CD14-positive monocyte (primary cell): ENCODE data around the gene TMEM44. TPM values are rescaled to one million over a fixed set of nuclear protein-coding genes. Genes with fewer than 3 reads are reported as not detected.
A peak's percentile ranks its signal among the peaks of the same experiment; 100 is the strongest.

Experiments
- DNase-seq, 3 donors: peaks; one replicate each; pipeline ENCODE4 v3.0.0-alpha.2; 2011 to 2022
- H2AFZ ChIP-seq: 2 replicates; pipeline ENCODE4 v1.6.0; 2012; ENCODE audit warnings: mild to moderate bottlenecking, low read depth, low read length, inconsistent platforms; ENCODE audit not compliant: insufficient read depth, poor library complexity, severe bottlenecking
- H3K27ac ChIP-seq, 2 donors: 1 replicate in 1 of 2; 2 replicates in 1 of 2; pipeline ENCODE4 v1.5.1; 2012 to 2013; ENCODE audit warnings: low read length in 2 of 2, control low read depth in 1 of 2, inconsistent platforms in 1 of 2, low read depth in 1 of 2, mild to moderate bottlenecking in 1 of 2
- H3K27me3 ChIP-seq, 2 donors: one replicate each; pipeline versions ENCODE4 v1.6.0 to v1.6.1; 2011 to 2013; ENCODE audit warnings: low read length in 2 of 2; ENCODE audit not compliant: control insufficient read depth in 2 of 2, insufficient read depth in 2 of 2
- H3K36me3 ChIP-seq, 2 donors: replicated peaks in 1 of 2; 1 replicate in 1 of 2; 2 replicates in 1 of 2; pipeline versions ENCODE4 v1.5.1 to v1.6.1; 2012 to 2013; ENCODE audit warnings: low read length in 2 of 2, control low read depth in 1 of 2, inconsistent platforms in 1 of 2, mild to moderate bottlenecking in 1 of 2; ENCODE audit not compliant: insufficient read depth in 2 of 2, control insufficient read depth in 1 of 2
- H3K4me1 ChIP-seq, 2 donors: 1 replicate in 1 of 2; 2 replicates in 1 of 2; pipeline versions ENCODE4 v1.5.1 to v1.6.1; 2012 to 2013; ENCODE audit warnings: low read length in 2 of 2, control low read depth in 1 of 2, inconsistent platforms in 1 of 2, mild to moderate bottlenecking in 1 of 2, moderate library complexity in 1 of 2; ENCODE audit not compliant: insufficient read depth in 2 of 2, control insufficient read depth in 1 of 2
- H3K4me2 ChIP-seq: replicated peaks from 2 replicates; pipeline ENCODE3; 2012; ENCODE audit warnings: low read length, moderate library complexity, mild to moderate bottlenecking; ENCODE audit not compliant: poor library complexity, severe bottlenecking; ENCODE audit errors: extremely low read depth
- H3K4me3 ChIP-seq, 3 experiments: fragments of 200-600 bp in 1 of 3; sonication (generic) in 1 of 3; replicated peaks in 1 of 3; 1 replicate in 2 of 3; 2 replicates in 1 of 3; pipeline ENCODE4 v1.5.1; 2011 to 2013; ENCODE audit warnings: low read length in 3 of 3, mild to moderate bottlenecking in 3 of 3, control low read depth in 2 of 3, low read depth in 2 of 3, inconsistent platforms in 1 of 3, moderate library complexity in 1 of 3
- H3K79me2 ChIP-seq: 2 replicates; pipeline ENCODE4 v1.6.0; 2012; ENCODE audit warnings: mild to moderate bottlenecking, control low read depth, inconsistent platforms, low read length, moderate library complexity; ENCODE audit not compliant: insufficient read depth
- H3K9ac ChIP-seq: 2 replicates; pipeline ENCODE4 v1.6.0; 2017; ENCODE audit warnings: low read length, mild to moderate bottlenecking; ENCODE audit not compliant: insufficient read depth, poor library complexity, severe bottlenecking
- H3K9me3 ChIP-seq, 2 donors: replicated peaks in 1 of 2; 1 replicate in 1 of 2; 2 replicates in 1 of 2; pipeline versions ENCODE4 v1.5.1 to v1.6.1; 2012 to 2013; ENCODE audit warnings: low read length in 2 of 2, control low read depth in 1 of 2; ENCODE audit not compliant: control insufficient read depth in 1 of 2, insufficient read depth in 1 of 2
- H4K20me1 ChIP-seq: 2 replicates; pipeline ENCODE4 v1.6.0; 2012; ENCODE audit warnings: mild to moderate bottlenecking, low read length, control low read depth, moderate library complexity; ENCODE audit not compliant: insufficient read depth
- H3K27ac Mint-ChIP-seq, 7 donors: one replicate each; pipeline ENCODE4 v1.8.0; 2020; ENCODE audit warnings: mild to moderate bottlenecking in 7 of 7, mixed read lengths in 7 of 7, moderate library complexity in 6 of 7, inconsistent platforms in 2 of 7
- H3K27me3 Mint-ChIP-seq, 3 donors: one replicate each; pipeline ENCODE4 v1.8.0; 2021 to 2022; ENCODE audit warnings: low read depth in 3 of 3, mild to moderate bottlenecking in 3 of 3, mixed read lengths in 3 of 3, moderate library complexity in 3 of 3, inconsistent platforms in 1 of 3
- H3K36me3 Mint-ChIP-seq, 2 donors: one replicate each; pipeline ENCODE4 v1.8.0; 2020; ENCODE audit warnings: mixed read lengths in 2 of 2, inconsistent platforms in 1 of 2, mild to moderate bottlenecking in 1 of 2
- H3K4me1 Mint-ChIP-seq: one replicate; pipeline ENCODE4 v1.8.0; 2020; ENCODE audit warnings: mild to moderate bottlenecking, mixed read lengths
- H3K4me3 Mint-ChIP-seq, 2 donors: one replicate each; pipeline ENCODE4 v1.8.0; 2020; ENCODE audit warnings: mild to moderate bottlenecking in 2 of 2, mixed read lengths in 2 of 2, moderate library complexity in 1 of 2
- H3K9me3 Mint-ChIP-seq, 7 donors: one replicate each; pipeline ENCODE4 v1.8.0; 2020 to 2022; ENCODE audit warnings: mixed read lengths in 7 of 7, mild to moderate bottlenecking in 6 of 7, moderate library complexity in 6 of 7, inconsistent platforms in 2 of 7
- CTCF ChIP-seq: fragments of 200-600 bp; IDR thresholded peaks from one replicate; pipeline ENCODE4 v1.8.0; 2022; ENCODE audit warnings: antibody characterized with exemption, mild to moderate bottlenecking
- WGBS: methylation state at CpG from one replicate; pipeline ENCODE4 v1.1.5; 2013; ENCODE audit warnings: missing lambda C conversion rate; ENCODE audit not compliant: insufficient coverage; 5-methylcytosine and 5-hydroxymethylcytosine counted together
- intact Hi-C, 2 donors: fragments of 100-400 bp; cut with micrococcal nuclease; formaldehyde crosslinking; loops; one replicate each; pipeline versions ENCODE4 v1.15.0 to v1.15.1; 2023
- polyA plus RNA-seq, 3 donors: library from polyadenylated mRNA; depleted of rRNA in 1 of 3; unstranded in 2 of 3; stranded (reverse) in 1 of 3; fragments of 300-500 nt in 2 of 3; fragments of >200 nt in 1 of 3; fragmentation: Illumina TruSeq in 2 of 3; gene quantifications; 1 replicate in 2 of 3; 2 replicates in 1 of 3; pipeline ENCODE4 v1.2.3, GENCODE V29; 2012 to 2021

TMEM44 gene
- polyA plus RNA-seq, 3 donors = 0.68 TPM; not detected in 2

GRCh38 chr3:194570898-194571297, 62.3 kb downstream of the TMEM44 start:
- Histone ChIP-seq H3K4me3 (no peak overlapping the region), H3K36me3 (no peaks in the 10 kb centered on the region), H3K9ac (no peak overlapping the region), H2AFZ (peak overlapping the region; percentile 60), H3K4me1 (peaks cover 39 to 50% of the 10 kb centered on the region in 2 donors), H3K79me2 (no peaks in the 10 kb centered on the region), H3K9me3 (no peaks in the 10 kb centered on the region), H4K20me1 (no peaks in the 10 kb centered on the region), H3K27me3 (peaks cover 0 to 9% of the 10 kb centered on the region in 2 donors), H3K4me2 (no peak overlapping the region), H3K27ac (no peak overlapping the region)
- no peak for DNase-seq
- Mint-ChIP-seq H3K27ac (peak overlapping the region in 2 of 7 donors; percentile 10 to 72), H3K27me3 (peaks cover 15 to 20% (median 19%) of the 10 kb centered on the region in 3 donors), H3K36me3 (peaks cover 0 to 3% of the 10 kb centered on the region in 2 donors), H3K4me3 (no peak overlapping the region), H3K4me1 (peaks cover 57% of the 10 kb centered on the region), H3K9me3 (peaks cover 0 to 2% (median 0%) of the 10 kb centered on the region in 7 donors)
- TF ChIP-seq CTCF = no peak
- no CpG with 5 or more reads among the region's 8 CpGs for WGBS
- intact Hi-C loops = loop anchor here (5.0 kb wide), 4 partner anchors 39 to 99 kb away; partner anchors contain the start of gene ATP13A3 (in 1 of the 2)

GRCh38 chr3:194570235-194570634, 63.0 kb downstream of the TMEM44 start:
- H3K79me2 ChIP-seq = no peaks in the 10 kb centered on the region
- H3K4me2 ChIP-seq = peak overlapping the region; percentile 45
- intact Hi-C loops = loop anchor here (5.0 kb wide), 4 partner anchors 38 to 98 kb away; partner anchors contain the start of gene ATP13A3 (in 1 of the 2)
- no peak for TF ChIP-seq CTCF
- WGBS = 29% methylated on average over 11 of the region's 13 CpGs
- no peak overlapping the region for H3K9ac ChIP-seq
- peaks cover 0 to 2% (median 0%) of the 10 kb centered on the region in 7 donors for H3K9me3 Mint-ChIP-seq
- peak overlapping the region; percentile 60 for H2AFZ ChIP-seq
- no peak overlapping the region for H3K27ac ChIP-seq
- H3K27me3 Mint-ChIP-seq = peaks cover 17 to 20% (median 19%) of the 10 kb centered on the region in 3 donors
- peaks cover 0 to 9% of the 10 kb centered on the region in 2 donors for H3K27me3 ChIP-seq
- H3K36me3 ChIP-seq = no peaks in the 10 kb centered on the region
- peak overlapping the region in 6 of 7 donors; percentile 42 to 76 (median 69) for H3K27ac Mint-ChIP-seq
- peak; percentile 17 to 59 (median 55) for DNase-seq
- H3K36me3 Mint-ChIP-seq = peaks cover 0 to 3% of the 10 kb centered on the region in 2 donors
- peak overlapping the region in 1 of 3 experiments; percentile 37 for H3K4me3 ChIP-seq
- peak overlapping the region; percentile 40 to 85 for H3K4me3 Mint-ChIP-seq
- no peaks in the 10 kb centered on the region for H3K9me3 ChIP-seq
- peaks cover 33 to 44% of the 10 kb centered on the region in 2 donors for H3K4me1 ChIP-seq
- no peaks in the 10 kb centered on the region for H4K20me1 ChIP-seq
- H3K4me1 Mint-ChIP-seq = peaks cover 50% of the 10 kb centered on the region
